ENCODE data around the gene SSUH2.

SSUH2 gene

DNA sequence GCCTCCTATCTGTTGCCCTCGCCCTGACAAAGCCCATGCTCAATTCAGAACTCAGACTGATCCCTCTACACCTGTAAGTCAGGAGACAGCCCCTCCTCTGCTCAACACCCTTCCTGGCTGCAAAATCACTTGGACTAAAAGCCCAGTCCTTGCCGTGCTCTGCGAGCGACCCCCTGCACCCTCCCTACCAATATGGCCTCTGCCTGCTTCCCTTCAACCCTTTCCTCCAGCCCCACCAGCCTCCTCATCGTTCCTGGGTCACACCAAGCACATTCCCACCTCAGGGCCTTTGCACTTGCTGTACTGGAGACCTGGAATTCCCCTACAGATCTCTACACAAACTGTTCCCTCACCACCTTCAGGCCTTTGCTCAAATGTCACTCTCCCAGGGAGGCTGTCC is 5.2 kb upstream of the SSUH2 start:
- TF ChIP-seq, protein P1, sequence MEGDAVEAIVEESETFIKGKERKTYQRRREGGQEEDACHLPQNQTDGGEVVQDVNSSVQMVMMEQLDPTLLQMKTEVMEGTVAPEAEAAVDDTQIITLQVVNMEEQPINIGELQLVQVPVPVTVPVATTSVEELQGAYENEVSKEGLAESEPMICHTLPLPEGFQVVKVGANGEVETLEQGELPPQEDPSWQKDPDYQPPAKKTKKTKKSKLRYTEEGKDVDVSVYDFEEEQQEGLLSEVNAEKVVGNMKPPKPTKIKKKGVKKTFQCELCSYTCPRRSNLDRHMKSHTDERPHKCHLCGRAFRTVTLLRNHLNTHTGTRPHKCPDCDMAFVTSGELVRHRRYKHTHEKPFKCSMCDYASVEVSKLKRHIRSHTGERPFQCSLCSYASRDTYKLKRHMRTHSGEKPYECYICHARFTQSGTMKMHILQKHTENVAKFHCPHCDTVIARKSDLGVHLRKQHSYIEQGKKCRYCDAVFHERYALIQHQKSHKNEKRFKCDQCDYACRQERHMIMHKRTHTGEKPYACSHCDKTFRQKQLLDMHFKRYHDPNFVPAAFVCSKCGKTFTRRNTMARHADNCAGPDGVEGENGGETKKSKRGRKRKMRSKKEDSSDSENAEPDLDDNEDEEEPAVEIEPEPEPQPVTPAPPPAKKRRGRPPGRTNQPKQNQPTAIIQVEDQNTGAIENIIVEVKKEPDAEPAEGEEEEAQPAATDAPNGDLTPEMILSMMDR (IDR thresholded peaks at IDR 0.05; ENCODE audit: borderline replicate concordance, insufficient read depth, low read depth, low read length) = no peak

DNA sequence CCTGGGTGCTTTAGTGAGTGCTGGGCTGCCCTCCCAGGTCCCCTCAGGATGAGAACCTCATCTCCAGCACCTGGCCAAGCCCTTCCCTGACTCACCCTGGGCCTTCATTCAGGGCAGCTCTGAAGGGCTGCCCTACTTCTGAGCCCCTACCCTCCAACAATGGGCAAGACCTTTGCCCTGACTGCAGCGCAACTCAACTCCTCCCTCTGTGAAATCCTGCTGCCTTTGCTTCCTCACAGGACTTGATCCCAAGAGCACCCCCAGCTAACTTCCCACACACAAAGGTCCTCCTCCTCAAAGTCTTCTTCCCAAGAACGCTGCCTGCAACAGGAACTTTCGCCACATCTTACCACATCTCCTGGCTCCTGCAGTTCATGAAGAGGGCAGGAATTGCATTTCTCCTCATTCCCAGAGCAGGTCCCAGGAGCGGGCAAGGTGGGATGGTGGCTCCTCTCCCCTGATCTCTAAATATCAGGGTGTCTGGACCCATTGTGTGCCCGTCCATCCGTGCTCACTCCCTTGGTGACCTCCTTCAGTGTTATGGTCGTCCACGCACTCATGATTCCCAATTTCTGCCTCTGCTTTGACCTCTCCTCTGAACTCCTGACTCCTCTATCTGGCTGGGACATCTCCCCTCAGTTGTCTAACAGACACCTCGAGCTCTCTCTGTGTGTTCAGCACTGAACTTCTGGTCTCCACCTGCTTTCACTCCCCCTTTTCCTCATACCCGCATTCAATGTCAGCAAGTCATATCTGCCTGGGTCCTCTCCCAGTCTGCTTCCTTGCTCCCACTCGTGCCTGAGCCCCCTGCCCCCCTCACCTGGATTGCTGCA is 4.5 kb upstream of the SSUH2 start:
- TF ChIP-seq, protein P1 (IDR thresholded peaks at IDR 0.05; ENCODE audit: borderline replicate concordance, insufficient read depth, low read depth, low read length) = no peak
- no peak overlapping the region for H3K4me3 ChIP-seq (ENCODE audit: low read depth, low read length)

More for the DNA sequence above, 5.2 kb upstream of the SSUH2 start:
- H3K4me3 ChIP-seq (ENCODE audit: low read depth, low read length) = no peak overlapping the region

DNA sequence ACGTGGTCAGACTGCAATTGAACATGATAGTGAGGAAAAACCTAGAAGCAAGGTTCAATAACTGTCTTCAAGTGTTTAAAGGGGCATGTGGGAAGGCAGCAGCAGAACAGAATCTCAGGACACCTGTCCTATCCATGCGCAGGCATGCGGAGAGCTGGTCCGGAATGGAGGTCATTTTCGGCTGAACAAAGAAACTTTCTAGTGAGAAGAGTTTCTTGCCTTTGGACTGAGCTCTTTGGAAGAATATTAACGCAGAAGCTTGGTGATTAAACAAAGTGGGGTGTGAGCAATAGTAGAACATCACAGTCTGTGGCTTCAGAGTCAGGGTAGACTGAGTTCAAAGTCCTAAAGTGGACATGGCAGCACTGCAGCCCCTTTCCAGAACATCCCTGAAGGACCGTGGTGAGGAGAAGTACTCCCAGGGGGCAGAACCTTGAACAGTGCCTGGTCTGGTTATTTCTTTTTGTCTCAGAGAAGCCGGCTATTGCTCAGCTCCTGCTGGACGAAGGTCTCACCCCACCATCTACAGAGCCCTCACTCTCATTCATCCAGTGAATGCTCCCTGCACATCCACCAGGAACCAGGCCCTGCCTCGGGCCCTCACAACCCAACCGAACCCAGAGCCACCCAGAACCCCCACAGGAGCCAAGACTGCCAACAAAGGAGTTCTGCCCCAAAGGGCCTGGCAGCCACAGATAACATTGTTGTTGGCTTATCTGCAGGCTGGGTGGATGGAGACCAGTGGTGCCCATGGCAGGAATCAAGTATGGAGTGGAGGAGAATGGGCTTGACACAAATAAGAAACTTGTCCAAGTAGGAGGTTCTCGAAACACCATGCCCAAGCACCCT is 2.8 kb upstream of the SSUH2 start:
- TF ChIP-seq, protein P1 (IDR thresholded peaks at IDR 0.05; ENCODE audit: borderline replicate concordance, insufficient read depth, low read depth, low read length) = no peak
- H3K4me3 ChIP-seq (ENCODE audit: low read depth, low read length) = no peak overlapping the region

DNA sequence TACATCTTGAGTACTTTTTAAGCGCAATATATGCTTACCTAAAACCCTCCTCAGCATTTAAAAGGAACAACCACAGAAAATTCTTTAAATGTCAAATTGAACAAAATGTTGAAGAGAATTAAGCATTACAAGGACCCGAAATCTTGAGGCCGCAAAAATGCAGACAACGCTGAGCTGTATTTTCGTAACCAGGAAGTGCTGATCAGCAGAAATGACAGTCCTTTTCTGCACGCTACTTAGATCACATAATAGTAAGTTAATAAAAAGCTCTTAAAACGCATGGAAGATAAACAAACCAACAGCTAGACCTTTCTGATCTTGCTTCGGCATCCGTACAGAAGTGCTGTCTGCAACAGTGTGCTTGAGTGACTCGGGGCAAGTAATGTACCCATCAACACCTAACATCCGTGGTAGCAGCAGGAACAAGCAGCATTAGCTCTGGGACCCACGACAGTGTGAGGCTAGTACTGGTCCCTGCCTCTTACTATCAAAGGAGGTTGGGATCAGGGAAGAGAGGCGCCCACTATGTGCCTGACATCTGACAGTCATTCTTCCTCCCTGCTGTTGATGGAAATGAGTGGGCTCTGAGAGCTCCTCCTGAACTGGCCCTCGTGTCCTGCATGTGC is 1.8 kb upstream of the SSUH2 start:
- TF ChIP-seq, protein P1 (IDR thresholded peaks at IDR 0.05; ENCODE audit: borderline replicate concordance, insufficient read depth, low read depth, low read length) = no peak
- no peak overlapping the region for H3K4me3 ChIP-seq (ENCODE audit: low read depth, low read length)

DNA sequence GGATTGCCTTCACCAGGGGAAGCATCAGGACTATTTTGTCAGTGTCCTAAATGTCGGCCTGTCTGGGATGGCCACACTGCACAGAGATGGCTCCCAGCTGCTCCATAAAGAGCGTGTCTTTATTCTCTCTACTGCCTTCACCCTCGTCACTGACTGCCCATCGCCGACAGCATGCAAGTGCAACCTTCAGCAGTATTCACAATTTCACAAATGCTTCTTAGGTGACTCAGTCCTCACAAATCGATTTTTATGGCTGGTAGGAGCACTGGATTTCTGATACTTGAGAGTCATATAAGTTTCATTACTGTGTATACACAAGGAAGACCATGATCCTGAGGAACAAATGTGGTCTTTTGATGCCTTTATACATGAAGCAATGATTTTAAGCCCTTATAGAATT is 1.1 kb upstream of the SSUH2 start:
- no peak overlapping the region for H3K4me3 ChIP-seq (ENCODE audit: low read depth, low read length)
- TF ChIP-seq, protein P1 (IDR thresholded peaks at IDR 0.05; ENCODE audit: borderline replicate concordance, insufficient read depth, low read depth, low read length) = no peak

DNA sequence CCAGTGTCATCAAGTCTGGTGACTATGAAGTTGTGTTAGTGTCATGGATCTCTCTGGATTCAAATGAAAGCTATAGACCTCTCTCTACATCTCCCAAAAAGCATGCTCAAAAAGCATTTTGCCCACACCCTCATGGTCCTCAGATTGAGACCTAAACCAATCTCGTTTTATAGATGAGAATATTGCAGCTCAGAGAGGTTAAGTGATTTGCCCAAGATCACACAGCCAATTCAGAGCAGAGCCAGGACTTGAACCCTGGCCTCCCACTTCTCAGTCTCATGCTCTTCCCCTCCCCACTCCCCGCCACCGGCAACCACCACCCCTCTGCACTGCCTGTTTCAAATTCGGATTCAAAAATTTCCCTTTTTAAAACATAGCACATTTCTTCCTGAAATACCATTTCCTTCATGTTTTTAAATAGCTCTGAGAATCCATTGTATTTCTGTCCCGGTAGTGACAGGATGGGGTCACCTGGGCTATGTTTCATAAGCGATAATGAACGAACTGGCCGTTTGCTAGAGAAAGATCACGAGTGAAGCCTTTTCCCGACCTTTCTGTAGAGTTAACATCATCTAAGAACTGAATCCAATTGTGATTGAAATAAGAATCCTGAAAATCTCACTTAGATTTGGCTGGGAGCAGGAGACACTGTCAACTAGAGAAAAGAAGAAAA is 769 bp downstream of the SSUH2 start:
- no peak overlapping the region for H3K4me3 ChIP-seq (ENCODE audit: low read depth, low read length)
- TF ChIP-seq, protein P1 (IDR thresholded peaks at IDR 0.05; ENCODE audit: borderline replicate concordance, insufficient read depth, low read depth, low read length) = no peak
